ENCODE data around the gene TENM4. TPM values are rescaled to one million over a fixed set of nuclear protein-coding genes. Genes with fewer than 3 reads are reported as not detected.
"Not testable (repeated sequence)": the region's sequence is repeated elsewhere in the genome, so short reads cannot be mapped to it uniquely, and the experiment has no call there.

TENM4 gene
- polyA plus RNA-seq, 1 experiment, result 5.5 TPM

- H3K27me3 ChIP-seq (ENCODE audit: control insufficient read depth, insufficient read depth, low read length), result no peaks in the 10 kb centered on the region
- TF ChIP-seq CTCF (IDR thresholded peaks at IDR 0.05; ENCODE audit: low read depth, low read length), result no peak
- ChIA-PET CTCF (no interaction called here), POLR2A (no interaction called here)
- no peak overlapping the region for H3K27ac ChIP-seq (ENCODE audit: low read depth, low read length)
- H3K9me3 ChIP-seq (ENCODE audit: control insufficient read depth, insufficient read depth, low read length), result no peaks in the 10 kb centered on the region; the same call in 1 of the 2 replicates
- DNase-seq (ENCODE audit: low read depth, low spot score), result no peak
- no peak overlapping the region for H3K4me3 ChIP-seq (ENCODE audit: low read depth, low read length)
Observed at GRCh38 chr11:79193663-79194310, 247.0 kb downstream of the TENM4 start.

- Histone ChIP-seq H3K4me3 (ENCODE audit: low read depth, low read length) (no peak overlapping the region), H3K9me3 (ENCODE audit: control insufficient read depth, insufficient read depth, low read length) (no peaks in the 10 kb centered on the region; the same call in none of the 2 replicates), H3K27me3 (ENCODE audit: control insufficient read depth, insufficient read depth, low read length) (no peaks in the 10 kb centered on the region), H3K27ac (ENCODE audit: low read depth, low read length) (no peak overlapping the region)
- DNase-seq (ENCODE audit: low read depth, low spot score), result no peak
- ChIA-PET POLR2A (no interaction called here), CTCF (no interaction called here)
- TF ChIP-seq CTCF (IDR thresholded peaks at IDR 0.05; ENCODE audit: low read depth, low read length), result no peak
Observed at GRCh38 chr11:79192836-79193235, 248.0 kb downstream of the TENM4 start.

- POLR2A ChIA-PET; CTCF ChIA-PET; H3K9me3 ChIP-seq (ENCODE audit: control insufficient read depth, insufficient read depth, low read length); H3K4me3 ChIP-seq (ENCODE audit: low read depth, low read length); H3K27ac ChIP-seq (ENCODE audit: low read depth, low read length); DNase-seq (ENCODE audit: low read depth, low spot score); H3K27me3 ChIP-seq (ENCODE audit: control insufficient read depth, insufficient read depth, low read length): not testable (repeated sequence)
Observed at GRCh38 chr11:79191716-79192115, 249.1 kb downstream of the TENM4 start.

GRCh38 chr11:79190553-79190952, 250.3 kb downstream of the TENM4 start:
- H3K27ac ChIP-seq (ENCODE audit: low read depth, low read length); H3K4me3 ChIP-seq (ENCODE audit: low read depth, low read length); H3K27me3 ChIP-seq (ENCODE audit: control insufficient read depth, insufficient read depth, low read length); DNase-seq (ENCODE audit: low read depth, low spot score); POLR2A ChIA-PET; CTCF ChIA-PET; H3K9me3 ChIP-seq (ENCODE audit: control insufficient read depth, insufficient read depth, low read length): not testable (repeated sequence)

GRCh38 chr11:79189601-79190000, 251.2 kb downstream of the TENM4 start:
- ChIA-PET POLR2A (no interaction called here), CTCF (no interaction called here)
- DNase-seq (ENCODE audit: low read depth, low spot score), result no peak
- Histone ChIP-seq H3K27ac (ENCODE audit: low read depth, low read length) (no peak overlapping the region), H3K4me3 (ENCODE audit: low read depth, low read length) (no peak overlapping the region), H3K9me3 (ENCODE audit: control insufficient read depth, insufficient read depth, low read length) (peaks cover 2% of the 10 kb centered on the region), H3K27me3 (ENCODE audit: control insufficient read depth, insufficient read depth, low read length) (no peaks in the 10 kb centered on the region)
- no peak for TF ChIP-seq CTCF (IDR thresholded peaks at IDR 0.05; ENCODE audit: low read depth, low read length)

- peaks cover 2% of the 10 kb centered on the region for H3K9me3 ChIP-seq (ENCODE audit: control insufficient read depth, insufficient read depth, low read length)
- no peak overlapping the region for H3K4me3 ChIP-seq (ENCODE audit: low read depth, low read length)
- ChIA-PET POLR2A (no interaction called here), CTCF (no interaction called here)
- TF ChIP-seq CTCF (IDR thresholded peaks at IDR 0.05; ENCODE audit: low read depth, low read length), result no peak
- H3K27me3 ChIP-seq (ENCODE audit: control insufficient read depth, insufficient read depth, low read length), result no peaks in the 10 kb centered on the region
- no peak overlapping the region for H3K27ac ChIP-seq (ENCODE audit: low read depth, low read length)
- DNase-seq (ENCODE audit: low read depth, low spot score), result no peak
Observed at GRCh38 chr11:79189055-79189454, 251.8 kb downstream of the TENM4 start.
